HepG2 (cell line): ENCODE data around the gene THSD4.

Source experiments
- CHD4 ChIP-seq: fragments of 200-600 bp; sonication (generic); IDR thresholded peaks from 2 replicates; pipeline ENCODE4 v1.7.0; 2017; ENCODE audit warnings: mild to moderate bottlenecking, low read length, borderline replicate concordance
- CTCF ChIP-seq: sonication (generic); formaldehyde crosslinking; IDR thresholded peaks from 2 replicates; pipeline ENCODE4 v1.5.0; 2020; ENCODE audit warnings: mild to moderate bottlenecking, missing genetic modification reagents, moderate library complexity
- E2F1 ChIP-seq: sonication (generic); formaldehyde crosslinking; IDR thresholded peaks from 2 replicates; pipeline ENCODE4 v1.5.0; 2020; ENCODE audit warnings: missing genetic modification reagents
- ZBTB2 ChIP-seq: sonication (generic); formaldehyde crosslinking; IDR thresholded peaks from 2 replicates; pipeline ENCODE4 v1.8.0; 2022; ENCODE audit warnings: low read depth, missing genetic modification reagents

- TF ChIP-seq CTCF (no peak), E2F1 (no peak), ZBTB2 (no peak), CHD4 (no peak)
These were observed 652.9 kb downstream of the THSD4 start for GRCh38 chr15:71768184-71768583.
